Activated naive CD4-positive, alpha-beta T cell treated with anti-CD3 and anti-CD28 coated beads, Interleukin-2, amount 50 U/mL, for 72 hours (primary cell): ENCODE measurements around the gene GPR25. TPM values are rescaled to one million over a fixed set of nuclear protein-coding genes. Genes with fewer than 3 reads are reported as not detected.
A peak's percentile ranks its signal among the peaks of the same experiment; 100 is the strongest.

Experiments
- ATAC-seq, 2 donors: fragments of 150-1000 bp; cut with Tn5 transposase; 2 replicates each; pipeline ENCODE4 v1.10.0; 2021; ENCODE audit warnings: mild to moderate bottlenecking in 2 of 2, moderate library complexity in 2 of 2
- DNase-seq, 2 donors: peaks; one replicate each; pipeline ENCODE4 v3.0.0; 2021 to 2022; ENCODE audit warnings: low spot score in 2 of 2
- H3K27ac Mint-ChIP-seq, 2 donors: one replicate each; pipeline ENCODE4 v1.8.0; 2022; ENCODE audit warnings: mild to moderate bottlenecking in 2 of 2, mixed read lengths in 2 of 2
- H3K36me3 Mint-ChIP-seq, 2 donors: one replicate each; pipeline ENCODE4 v1.8.0; 2022; ENCODE audit warnings: mixed read lengths in 2 of 2
- H3K9me3 Mint-ChIP-seq, 2 donors: one replicate each; pipeline ENCODE4 v1.8.0; 2022; ENCODE audit warnings: mixed read lengths in 2 of 2
- total RNA-seq, 2 donors: library from RNA; stranded (reverse); gene quantifications; one replicate each; pipeline ENCODE4 v1.2.3, GENCODE V29; 2022

The GPR25 gene
- total RNA-seq, 2 donors from 2014 or later = not detected

GRCh38 chr1:200916681-200917080 is 43.9 kb downstream of the GPR25 start:
- no peak for ATAC-seq

GRCh38 chr1:200917291-200917817 is 44.6 kb downstream of the GPR25 start:
- Mint-ChIP-seq H3K9me3 (no peaks in the 10 kb centered on the region), H3K27ac (no peak overlapping the region), H3K36me3 (no peaks in the 10 kb centered on the region)
- DNase-seq (peak in 1 of 2 donors; percentile 11), ATAC-seq (peak in 1 of 2 donors; percentile 23)

More at GRCh38 chr1:200916681-200917080, 43.9 kb downstream of the GPR25 start:
- no peaks in the 10 kb centered on the region for H3K36me3 Mint-ChIP-seq
- DNase-seq = no peak
- no peak overlapping the region for H3K27ac Mint-ChIP-seq
- H3K9me3 Mint-ChIP-seq = no peaks in the 10 kb centered on the region

- Mint-ChIP-seq H3K27ac (no peak overlapping the region), H3K9me3 (no peaks in the 10 kb centered on the region), H3K36me3 (no peaks in the 10 kb centered on the region)
- peak in 1 of 2 donors; percentile 9 for DNase-seq
- no peak for ATAC-seq
These were observed 45.2 kb downstream of the GPR25 start for GRCh38 chr1:200918006-200918405.

GRCh38 chr1:200919386-200919785 is 46.6 kb downstream of the GPR25 start:
- no peaks in the 10 kb centered on the region for H3K9me3 Mint-ChIP-seq
- no peak overlapping the region for H3K27ac Mint-ChIP-seq
- no peak for ATAC-seq
- peak in 1 of 2 donors; percentile 20 for DNase-seq
- H3K36me3 Mint-ChIP-seq = no peaks in the 10 kb centered on the region

- H3K36me3 Mint-ChIP-seq = no peaks in the 10 kb centered on the region
- no peak overlapping the region for H3K27ac Mint-ChIP-seq
- DNase-seq (peak in 1 of 2 donors; percentile 18), ATAC-seq (no peak)
- H3K9me3 Mint-ChIP-seq = no peaks in the 10 kb centered on the region
These were observed 48.9 kb downstream of the GPR25 start for GRCh38 chr1:200921571-200922110.

- DNase-seq = peak in 1 of 2 donors; percentile 4
- H3K27ac Mint-ChIP-seq = no peak overlapping the region
- no peaks in the 10 kb centered on the region for H3K36me3 Mint-ChIP-seq
- ATAC-seq = no peak
- no peaks in the 10 kb centered on the region for H3K9me3 Mint-ChIP-seq
These were observed 49.6 kb downstream of the GPR25 start for GRCh38 chr1:200922406-200922805.

GRCh38 chr1:200923601-200924000 is 50.8 kb downstream of the GPR25 start:
- H3K36me3 Mint-ChIP-seq = no peaks in the 10 kb centered on the region
- H3K9me3 Mint-ChIP-seq = no peaks in the 10 kb centered on the region
- DNase-seq = no peak
- ATAC-seq = no peak
- H3K27ac Mint-ChIP-seq = no peak overlapping the region

Other genes starting within 250 kb of the GPR25 start
- 10 to 100 TPM; 13.7 to 24.1 TPM for gene DDX59, start 203.1 kb upstream of the GPR25 start, total RNA-seq
- 1 to 10 TPM; 3.3 to 3.6 TPM for gene CAMSAP2, start 134.1 kb upstream of the GPR25 start, total RNA-seq
- under 1 TPM; 0.09 to 0.88 TPM for gene INAVA, start 21.9 kb downstream of the GPR25 start, total RNA-seq
- 10 to 100 TPM; 55.9 to 58.1 TPM for gene KIF21B, start 150.7 kb downstream of the GPR25 start, total RNA-seq
- gene CACNA1S, start 239.4 kb downstream of the GPR25 start, total RNA-seq = not detected